GM23248 (cell line): ENCODE data around the gene ADH1C.

Experiments used
- EZH2 ChIP-seq: fragments of 200-600 bp; sonication (generic); IDR thresholded peaks from 2 replicates; pipeline ENCODE4 v1.6.1; 2018; ENCODE audit warnings: antibody characterized with exemption, mild to moderate bottlenecking; ENCODE audit not compliant: insufficient read depth, poor library complexity, severe bottlenecking
- EZH2phosphoT487 ChIP-seq: fragments of 200-600 bp; sonication (generic); IDR thresholded peaks from 2 replicates; pipeline ENCODE4 v1.6.1; 2018; ENCODE audit warnings: antibody characterized with exemption, moderate library complexity, mild to moderate bottlenecking, low read depth; ENCODE audit not compliant: insufficient read depth

DNA sequence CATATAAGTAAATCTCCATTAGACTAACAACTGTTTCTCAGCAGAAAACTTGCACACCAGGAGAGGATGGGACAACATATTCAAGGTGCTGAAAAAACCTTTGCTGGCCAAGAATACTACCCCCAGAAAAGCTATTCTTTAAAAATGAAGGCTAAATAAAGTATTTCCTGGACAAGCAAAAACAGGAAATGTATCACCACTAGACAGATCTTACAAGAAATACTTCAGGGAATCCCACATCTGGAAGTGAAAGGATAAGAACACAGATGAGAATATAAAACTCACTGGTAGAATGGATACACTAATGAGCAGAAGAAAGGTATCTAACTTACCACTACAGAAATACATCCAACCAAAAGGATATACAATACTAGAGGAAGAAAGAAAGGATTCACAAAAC lies 27.0 kb upstream of the ADH1C start:
- no peak for TF ChIP-seq EZH2phosphoT487
- TF ChIP-seq EZH2, result no peak
